HG03520 (cell line): ENCODE measurements around the gene CYP4A11.
"Not testable (repeated sequence)": the region's sequence is repeated elsewhere in the genome, so short reads cannot be mapped to it uniquely, and the experiment has no call there.

ENCODE experiments used
- ATAC-seq: cut with Tn5 transposase; IDR thresholded peaks from one replicate; pipeline ENCODE4 v1.9.1; 2021; ENCODE audit warnings: mild to moderate bottlenecking, moderate library complexity; ENCODE audit not compliant: unreplicated experiment

CYP4A11 gene, protein sequence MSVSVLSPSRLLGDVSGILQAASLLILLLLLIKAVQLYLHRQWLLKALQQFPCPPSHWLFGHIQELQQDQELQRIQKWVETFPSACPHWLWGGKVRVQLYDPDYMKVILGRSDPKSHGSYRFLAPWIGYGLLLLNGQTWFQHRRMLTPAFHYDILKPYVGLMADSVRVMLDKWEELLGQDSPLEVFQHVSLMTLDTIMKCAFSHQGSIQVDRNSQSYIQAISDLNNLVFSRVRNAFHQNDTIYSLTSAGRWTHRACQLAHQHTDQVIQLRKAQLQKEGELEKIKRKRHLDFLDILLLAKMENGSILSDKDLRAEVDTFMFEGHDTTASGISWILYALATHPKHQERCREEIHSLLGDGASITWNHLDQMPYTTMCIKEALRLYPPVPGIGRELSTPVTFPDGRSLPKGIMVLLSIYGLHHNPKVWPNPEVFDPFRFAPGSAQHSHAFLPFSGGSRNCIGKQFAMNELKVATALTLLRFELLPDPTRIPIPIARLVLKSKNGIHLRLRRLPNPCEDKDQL

DNA sequence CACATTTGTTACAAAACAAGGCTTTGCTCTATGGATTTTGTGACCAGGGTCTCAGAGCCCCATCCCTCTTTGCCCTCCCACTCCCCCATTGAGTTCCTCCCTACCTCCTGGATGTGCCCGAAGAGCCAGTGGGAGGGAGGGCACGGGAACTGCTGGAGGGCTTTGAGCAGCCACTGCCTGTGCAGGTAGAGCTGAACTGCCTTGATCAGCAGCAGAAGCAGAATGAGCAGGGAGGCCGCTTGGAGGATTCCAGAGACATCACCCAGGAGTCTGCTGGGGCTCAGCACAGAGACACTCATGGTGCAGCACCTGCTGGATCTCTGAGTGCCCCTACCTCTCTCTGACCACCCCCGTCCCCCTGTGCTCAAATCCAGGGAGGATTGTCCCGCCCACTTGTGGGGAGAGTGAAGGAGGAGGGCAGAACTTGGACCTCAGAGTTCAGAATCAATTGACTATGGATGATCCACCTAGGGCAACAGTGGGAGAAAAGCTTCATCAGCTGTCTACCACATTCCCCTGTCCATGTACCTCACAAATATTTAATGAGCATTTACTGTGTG, at the start of gene CYP4A11:
TSS of gene CYP4A11 (minus strand) at position 342 of the 560 bp plus-strand sequence. CDS start at position 299, 43 bp downstream.
- ATAC-seq: no peak

DNA sequence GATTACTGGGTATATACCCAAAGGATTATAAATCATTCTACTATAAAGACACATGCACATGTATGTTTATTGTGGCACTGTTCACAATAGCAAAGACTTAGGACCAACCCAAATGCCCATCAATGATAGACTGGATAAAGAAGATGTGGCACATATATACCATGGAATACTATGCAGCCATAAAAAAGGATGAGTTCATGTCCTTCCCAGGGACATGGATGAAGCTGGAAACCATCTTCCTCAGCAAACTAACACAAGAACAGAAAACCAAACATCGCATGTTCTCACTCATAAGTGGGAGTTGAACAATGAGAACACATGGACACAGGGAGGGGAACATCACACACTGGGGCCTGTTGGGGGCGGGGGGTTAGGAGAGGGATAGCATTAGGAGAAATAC, 49.3 kb upstream of the CYP4A11 start:
- not testable (repeated sequence) for ATAC-seq

DNA sequence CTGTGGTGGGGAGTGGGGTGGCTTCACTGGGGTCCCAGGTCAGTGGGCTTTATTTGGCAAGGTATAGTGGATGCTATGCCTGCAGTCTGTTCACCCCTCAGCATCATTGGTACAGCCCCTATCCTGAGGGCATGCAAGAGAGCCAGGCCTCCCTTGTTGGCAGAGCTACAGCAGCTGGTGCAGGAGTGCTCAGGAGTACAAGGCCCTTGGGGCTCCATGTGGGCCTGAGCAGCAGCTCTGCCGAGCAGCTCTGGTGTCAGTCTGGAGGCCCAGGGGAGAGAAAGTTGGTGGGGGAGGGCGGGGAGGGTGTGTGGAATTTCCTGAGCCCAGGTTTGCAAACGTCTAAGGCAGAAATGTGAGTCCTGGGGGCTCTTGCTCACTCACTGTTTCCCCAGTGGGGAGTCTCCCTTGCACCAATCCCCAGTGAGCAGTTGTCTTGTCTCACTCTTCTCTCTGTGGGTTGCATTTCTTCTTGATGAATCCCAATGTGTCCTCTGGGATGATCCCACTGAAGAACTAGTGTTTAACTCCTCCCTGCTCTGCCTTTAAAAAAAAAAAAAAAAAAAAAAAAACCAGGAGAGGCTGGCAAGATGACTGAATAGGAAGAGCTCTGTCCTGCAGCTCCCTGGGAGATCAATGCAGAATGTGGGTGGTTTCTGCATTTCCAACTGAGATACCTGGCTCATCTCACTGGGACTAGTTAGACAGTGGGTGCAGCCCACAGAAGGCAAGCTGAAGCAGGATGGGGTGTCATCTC, 42.7 kb upstream of the CYP4A11 start:
- ATAC-seq: no peak

DNA sequence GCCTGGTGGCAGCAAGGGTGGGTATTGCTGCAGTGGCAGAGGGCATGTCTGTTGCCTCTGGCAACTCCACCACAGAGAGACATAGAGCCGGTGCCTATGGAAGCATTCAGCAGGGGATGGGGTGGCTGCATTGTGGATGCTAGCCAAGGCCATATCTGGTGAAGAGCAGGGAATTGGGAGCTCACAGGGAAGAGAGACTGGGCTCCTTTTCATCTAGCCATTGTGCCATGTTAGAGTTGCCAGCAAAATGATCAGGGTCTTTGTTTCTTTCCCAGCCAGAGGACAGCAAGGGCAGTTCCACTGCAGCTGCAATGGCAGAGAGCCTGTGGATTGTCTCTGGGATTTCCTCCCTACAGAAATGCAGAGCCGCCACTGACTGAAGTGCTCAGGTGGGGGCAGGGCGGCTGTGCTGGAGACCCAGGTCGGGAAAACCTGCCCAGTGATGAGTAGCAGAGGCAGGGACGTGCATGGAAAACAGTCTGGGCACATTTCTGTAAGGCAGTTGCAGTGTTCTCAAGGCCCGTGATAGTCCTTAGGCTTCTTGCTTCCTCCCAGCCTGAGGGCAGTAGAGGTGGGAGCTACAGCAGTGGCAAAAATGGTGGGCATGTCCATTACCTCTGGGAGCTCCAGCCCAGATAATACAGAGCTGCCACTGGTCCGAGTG, 42.0 kb upstream of the CYP4A11 start:
- ATAC-seq: no peak

DNA sequence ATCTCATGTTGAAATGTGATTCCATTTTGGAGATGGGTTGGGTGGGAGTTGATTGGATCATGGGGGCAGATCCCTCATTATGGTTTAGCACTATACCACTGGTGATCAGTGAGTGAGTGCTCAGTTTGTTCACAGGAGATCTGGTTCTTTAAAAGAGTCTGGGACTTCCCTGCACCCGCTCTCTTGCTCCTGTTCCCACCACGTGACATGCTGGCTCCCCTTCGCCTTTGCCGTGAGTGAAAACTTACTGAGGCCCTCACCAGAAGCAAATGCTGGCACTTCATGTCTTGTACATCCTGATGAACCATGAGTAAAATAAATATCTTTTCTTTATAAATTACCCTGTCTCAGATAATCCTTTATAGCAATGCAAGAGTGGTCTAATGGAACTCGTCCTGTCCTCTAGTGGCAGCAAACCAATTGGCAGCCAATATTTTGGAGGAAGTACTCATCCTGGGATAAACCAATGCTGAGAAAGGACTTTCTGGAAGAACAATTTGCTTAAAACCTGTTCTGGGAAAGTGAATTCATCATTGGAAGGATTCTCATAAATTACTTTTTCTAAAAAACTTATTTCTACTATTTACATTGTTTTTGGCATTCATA, 27.8 kb upstream of the CYP4A11 start:
- no peak for ATAC-seq

DNA sequence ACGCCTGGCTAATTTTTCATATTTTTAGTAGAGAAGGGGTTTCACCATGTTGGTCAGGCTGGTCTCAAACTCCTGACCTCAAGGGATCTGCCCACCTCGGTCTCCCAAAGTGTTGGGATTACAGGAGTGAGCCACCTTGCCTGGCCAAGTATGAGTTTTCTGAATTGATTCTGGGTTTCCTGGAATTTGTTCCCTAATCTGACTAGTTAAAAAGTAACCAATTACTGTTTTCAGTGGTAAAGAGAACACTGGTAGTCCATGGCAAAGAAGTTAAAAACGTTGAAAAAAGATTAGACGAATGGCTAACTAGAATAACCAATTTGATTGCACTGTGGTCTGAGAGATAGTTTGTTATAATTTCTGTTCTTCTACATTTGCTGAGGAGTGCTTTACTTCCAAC, 21.0 kb upstream of the CYP4A11 start:
- ATAC-seq: not testable (repeated sequence)

DNA sequence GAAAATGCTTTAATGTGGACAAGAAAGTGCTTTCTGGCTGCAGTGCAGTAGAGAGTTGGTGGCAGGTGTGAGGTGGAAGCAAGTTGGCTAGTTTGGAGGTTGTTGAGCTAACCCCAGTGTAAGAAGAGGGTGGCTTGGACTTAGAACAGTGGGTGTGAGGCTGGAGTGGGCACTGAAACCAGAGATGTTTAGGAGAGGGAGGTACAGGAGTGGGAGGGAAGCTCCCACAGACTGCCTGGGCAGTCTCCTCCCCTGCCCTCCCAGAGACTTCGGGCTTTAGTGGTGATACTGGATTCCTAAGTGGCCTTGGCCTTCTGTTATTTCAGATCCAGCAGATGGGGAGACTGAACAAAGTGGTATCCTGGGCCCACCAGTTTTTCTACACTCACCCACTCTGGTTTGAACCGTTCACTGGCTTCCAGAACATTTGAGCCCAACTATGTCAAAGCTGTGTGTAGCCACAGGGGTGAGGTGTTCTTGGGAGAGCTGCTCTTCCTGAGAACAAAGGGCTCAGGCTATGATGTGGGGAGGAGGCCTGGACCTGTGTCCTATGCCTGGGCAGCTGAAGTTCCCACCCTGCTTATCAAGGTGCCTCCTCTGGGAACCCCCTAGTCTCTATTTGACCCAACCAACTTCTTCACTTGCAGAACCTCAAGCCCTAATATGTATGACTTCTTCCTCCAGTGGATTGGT, 19.9 kb upstream of the CYP4A11 start:
- no peak for ATAC-seq

DNA sequence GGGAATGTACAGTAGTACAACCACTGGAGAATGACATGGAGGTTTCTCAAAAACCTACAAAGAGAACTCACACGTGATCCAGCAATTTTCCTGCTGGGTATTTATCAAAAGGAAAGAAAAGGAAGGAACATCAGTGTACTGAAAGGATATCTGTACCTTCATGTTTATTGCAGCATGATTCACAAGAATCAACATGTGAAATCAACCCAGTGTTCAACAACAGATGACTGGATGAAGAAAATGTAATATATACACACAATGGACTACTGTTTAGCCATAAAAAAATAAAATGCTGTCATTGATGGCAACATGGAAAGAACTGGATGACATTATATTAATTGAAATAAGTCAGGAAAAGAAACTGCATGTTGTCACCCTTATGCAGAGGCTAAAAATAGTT, 19.0 kb upstream of the CYP4A11 start:
- ATAC-seq: no peak

DNA sequence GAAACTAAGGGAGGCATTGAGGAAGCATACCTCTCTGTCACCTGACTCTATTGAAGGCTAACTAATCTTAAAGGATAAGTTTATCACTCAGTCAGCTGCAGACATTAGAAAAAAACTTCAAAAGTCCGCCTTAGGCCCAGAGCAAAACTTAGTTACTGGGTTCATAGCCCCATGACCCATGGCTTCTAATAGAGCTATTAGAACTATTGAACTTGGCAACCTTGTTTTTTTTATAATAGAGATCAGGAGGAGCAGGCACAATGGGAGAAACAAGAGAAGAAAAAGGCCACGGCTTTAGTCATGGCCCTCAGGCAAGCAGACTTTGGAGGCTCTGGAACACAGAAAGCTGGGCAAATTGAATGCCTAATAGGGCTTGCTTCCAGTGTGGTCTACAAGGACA, 13.8 kb upstream of the CYP4A11 start:
- not testable (repeated sequence) for ATAC-seq

DNA sequence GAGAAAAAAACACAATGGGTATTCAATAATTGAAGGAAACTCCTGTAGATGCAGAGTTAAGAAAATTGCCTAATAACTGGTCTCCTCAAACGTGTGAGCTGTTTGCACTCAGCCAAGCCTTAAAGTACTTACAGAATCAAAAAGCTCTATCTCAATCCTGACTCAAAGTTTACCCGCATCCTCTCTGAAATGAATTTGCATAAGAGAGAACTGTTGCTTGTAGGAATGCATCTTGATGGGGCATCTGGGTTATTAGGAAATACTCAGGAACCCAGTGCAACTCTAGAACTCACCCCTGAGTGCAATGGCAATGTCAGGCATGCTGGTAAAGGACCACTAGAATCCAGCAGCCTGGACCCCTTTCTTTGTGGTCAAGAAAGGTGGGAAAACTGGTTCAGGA, 12.6 kb upstream of the CYP4A11 start:
- not testable (repeated sequence) for ATAC-seq

DNA sequence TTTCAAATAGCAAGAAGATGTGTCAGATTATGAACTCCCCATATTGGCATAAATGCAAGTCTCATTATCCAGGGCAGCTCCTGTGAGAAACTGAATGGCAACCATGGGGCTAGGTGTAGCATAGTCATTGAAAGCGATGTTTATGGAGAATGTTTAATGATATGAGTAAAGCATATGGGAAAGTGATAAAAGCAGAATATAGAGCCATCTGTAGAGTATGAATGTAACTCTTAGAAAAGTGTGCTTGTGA, 8.1 kb upstream of the CYP4A11 start:
- ATAC-seq: not testable (repeated sequence)

DNA sequence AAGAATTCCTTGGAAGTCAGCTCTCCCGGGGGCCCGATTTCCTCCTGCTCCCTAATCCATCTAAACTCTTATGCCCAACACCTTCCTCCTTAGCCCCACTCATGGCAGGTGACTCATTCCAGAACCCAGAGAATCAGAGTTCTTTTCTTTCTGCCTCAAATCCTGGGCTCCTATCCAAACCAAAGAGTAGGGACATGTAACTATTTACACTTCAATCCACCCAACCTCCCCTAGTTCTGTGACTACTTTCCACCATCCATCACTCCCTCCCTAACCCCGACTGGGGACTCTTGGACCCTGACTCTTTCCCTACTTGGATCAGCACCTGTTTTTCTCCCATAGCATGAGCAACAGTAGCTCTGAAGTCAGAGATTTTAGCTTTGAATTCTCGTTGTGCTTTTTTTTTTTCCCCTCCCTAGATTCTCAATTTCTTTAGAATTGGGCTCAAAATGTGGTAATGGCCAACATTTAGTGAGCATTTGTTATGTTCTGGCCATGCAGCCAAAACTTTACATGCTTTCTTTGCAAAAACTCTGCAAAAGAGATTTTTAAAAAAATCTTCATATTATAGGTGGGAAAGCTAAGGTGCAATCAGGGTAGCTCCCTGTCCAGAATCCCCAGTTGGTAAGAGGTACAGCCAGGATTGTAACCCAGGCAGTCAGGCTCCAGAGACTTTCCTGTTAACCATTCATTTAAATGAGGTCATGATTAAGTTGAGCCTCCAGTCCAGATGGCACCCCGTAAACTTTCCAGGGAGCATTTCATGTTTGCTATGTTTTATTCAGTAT, 7.5 kb upstream of the CYP4A11 start:
- no peak for ATAC-seq

DNA sequence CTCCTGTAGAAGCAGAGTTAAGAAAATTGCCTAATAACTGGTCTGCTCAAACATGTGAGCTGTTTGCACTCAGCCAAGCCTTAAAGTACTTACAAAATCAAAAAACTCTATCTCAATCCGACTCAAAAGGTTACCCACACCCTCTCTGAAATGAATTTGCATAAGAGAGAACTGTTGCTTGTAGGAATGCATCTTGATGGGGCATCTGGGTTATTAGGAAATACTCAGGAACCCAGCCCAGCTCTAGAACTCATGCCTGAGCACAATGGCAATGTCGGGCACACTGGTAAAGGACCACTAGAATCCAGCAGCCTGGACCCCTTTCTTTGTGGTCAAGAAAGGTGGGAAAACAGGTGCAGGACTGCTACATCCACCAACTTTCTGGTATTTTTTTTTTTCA, 6.4 kb upstream of the CYP4A11 start:
- not testable (repeated sequence) for ATAC-seq

DNA sequence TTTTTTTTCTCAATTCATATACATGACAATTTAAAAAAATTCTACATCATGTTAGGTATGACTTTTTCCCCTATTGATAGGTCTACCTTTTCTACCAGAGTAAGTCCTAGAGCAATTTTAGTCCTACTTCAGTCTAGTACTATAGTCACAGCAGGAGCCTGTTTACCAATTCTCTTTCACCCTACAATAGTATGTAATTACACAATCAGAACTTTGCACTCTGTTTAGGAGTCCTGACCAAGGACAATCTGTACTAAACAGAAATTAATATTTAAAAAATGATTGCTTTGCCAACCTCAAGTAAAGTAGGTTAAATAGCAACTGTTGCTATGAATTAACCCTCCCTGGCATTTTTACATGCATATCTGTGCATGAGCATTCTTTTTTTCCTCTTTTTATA, 810 bp upstream of the CYP4A11 start:
- no peak for ATAC-seq

DNA sequence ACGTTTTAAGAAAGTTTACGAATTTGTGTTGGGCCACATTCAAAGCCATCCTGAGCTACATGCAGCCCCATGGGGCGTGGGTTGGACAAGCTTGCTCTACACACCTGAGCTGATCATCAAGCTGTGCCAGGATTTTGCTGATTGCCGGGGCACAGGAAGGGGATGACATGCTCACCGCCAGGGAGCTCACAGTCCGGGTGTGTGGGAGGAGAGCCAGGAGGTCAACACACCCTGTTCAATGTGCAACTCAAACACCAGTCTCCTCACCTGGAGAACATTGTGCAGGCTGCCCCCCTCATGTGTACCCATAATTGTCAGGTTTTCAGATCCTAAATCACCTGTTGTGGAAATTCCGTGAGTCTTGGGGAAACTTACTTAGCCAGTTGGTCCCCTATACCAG, 969 bp downstream of the CYP4A11 start:
- ATAC-seq: no peak

DNA sequence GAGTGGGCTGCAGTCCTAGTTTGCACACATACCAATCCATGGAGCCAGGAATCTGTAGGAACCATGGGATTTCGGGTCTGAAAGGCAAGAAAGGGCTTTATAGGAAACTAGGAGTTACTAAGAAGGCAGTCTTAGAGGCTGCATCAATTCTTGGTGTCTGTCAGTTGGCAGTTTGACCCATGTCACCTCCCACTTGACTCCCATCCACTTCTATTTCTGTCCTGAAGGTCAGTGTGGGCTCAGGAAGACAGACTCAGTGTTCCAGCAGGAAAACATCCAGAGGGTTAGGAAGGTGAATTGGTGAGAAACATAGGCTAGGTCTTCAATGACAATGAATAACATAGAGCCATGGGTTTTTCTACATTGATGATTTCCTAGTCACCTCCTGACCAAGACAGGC, 4.0 kb downstream of the CYP4A11 start:
- ATAC-seq: no peak

DNA sequence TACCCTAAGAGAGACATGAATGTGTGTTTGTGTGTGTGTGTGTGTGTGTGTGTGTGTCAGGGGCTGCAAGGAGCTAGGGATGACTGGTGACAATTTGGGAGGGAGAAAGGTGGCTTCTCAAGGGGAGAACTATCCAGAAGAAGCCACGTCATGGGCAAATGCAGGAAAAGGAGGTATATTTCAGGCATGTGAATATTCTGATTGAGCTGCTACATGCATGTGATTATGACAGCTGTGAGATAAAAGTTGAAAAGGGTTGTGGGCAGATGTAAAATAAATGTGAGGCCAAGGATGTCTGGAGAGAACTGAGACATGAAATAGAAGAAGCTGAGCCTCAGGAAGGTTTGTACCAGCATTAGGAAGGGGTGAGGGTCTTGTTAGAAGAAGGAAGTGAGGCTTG, 4.5 kb downstream of the CYP4A11 start:
- no peak for ATAC-seq

DNA sequence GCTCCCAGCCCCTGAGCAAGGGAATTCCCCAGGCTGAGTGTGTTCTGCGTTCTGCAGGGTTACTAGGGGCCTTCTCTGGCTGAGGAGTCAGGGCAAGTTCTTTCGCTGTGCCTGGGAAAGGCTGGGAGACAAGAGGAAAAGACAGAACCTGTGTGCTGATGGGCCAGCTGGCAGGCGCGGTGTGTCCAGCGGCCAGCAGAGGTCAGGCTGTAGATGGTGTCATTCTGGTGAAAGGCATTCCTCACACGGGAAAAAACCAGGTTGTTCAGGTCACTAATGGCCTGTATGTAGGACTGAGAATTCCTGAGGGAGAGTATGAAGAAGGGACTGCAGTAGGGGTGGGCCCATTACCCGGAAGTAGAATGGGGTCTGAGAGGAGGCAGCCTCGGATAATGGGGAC, 6.4 kb downstream of the CYP4A11 start:
- ATAC-seq: not testable (repeated sequence)

DNA sequence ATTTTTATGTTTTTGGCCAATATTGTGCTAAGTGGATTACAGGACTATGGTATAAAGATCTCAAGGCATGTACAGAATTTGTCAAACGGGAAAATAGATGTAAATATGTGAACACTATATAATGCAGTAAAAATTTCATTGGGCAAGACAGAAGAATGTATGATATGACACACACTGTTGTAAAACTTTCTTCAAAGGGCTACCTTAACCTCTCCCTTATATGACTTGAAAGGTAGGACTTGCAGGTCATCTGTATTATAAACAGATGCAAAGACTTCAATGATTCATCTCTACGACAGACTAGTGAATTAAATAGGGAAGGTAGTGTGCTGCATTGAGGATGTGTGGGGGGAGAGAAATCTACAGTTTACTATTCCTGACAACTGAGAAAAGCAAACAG, 9.3 kb downstream of the CYP4A11 start:
- ATAC-seq: not testable (repeated sequence)

DNA sequence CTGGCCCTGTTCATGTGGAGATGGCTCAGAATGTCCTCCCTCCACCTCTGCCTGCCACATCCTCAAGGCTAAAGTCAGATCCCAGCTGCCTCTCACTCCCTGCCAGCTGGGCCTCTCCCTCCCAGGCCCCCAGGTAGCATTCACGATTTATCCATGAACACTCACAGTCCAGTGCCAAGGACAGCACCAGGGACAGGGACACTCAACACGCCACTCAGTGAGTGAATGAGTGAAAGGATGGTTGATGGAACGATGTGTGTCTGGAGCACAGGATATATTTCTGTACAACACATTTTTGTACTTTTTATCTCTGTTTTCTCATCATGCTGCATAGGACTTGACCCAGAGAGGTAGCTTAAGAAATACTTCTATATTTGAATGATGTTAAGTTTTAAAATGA, 10.1 kb downstream of the CYP4A11 start:
- no peak for ATAC-seq
